Measurements from ENCODE around the gene NOTCH1.
"Not testable (repeated sequence)": the region's sequence is repeated elsewhere in the genome, so short reads cannot be mapped to it uniquely, and the experiment has no call there.

The NOTCH1 gene

GRCh38 chr9:136559371-136559770 lies 13.5 kb upstream of the NOTCH1 start:
- not testable (repeated sequence) for H2AFZ ChIP-seq (ENCODE audit: low read length); H2BK120ac ChIP-seq (ENCODE audit: low read depth, low read length); H3K4me2 ChIP-seq (ENCODE audit: insufficient read depth, low read length, poor library complexity, severe bottlenecking); H3K36me3 ChIP-seq (replicated peaks in 1 of 2; ENCODE audit: control insufficient read depth in 2 of 2, insufficient read depth in 2 of 2, low read length in 2 of 2); H3K4me3 ChIP-seq (ENCODE audit: low read length in 2 of 2); H3K27ac ChIP-seq (replicated peaks; ENCODE audit: low read length); H3K18ac ChIP-seq (ENCODE audit: low read length); H4K8ac ChIP-seq (ENCODE audit: low read depth, low read length); H2BK12ac ChIP-seq (ENCODE audit: low read length); H3K14ac ChIP-seq (ENCODE audit: low read length); H3K4ac ChIP-seq (ENCODE audit: low read length); H2AK5ac ChIP-seq (ENCODE audit: low read depth, low read length); H2BK15ac ChIP-seq (ENCODE audit: low read length); H2BK5ac ChIP-seq (ENCODE audit: low read length); H3K79me1 ChIP-seq (ENCODE audit: low read depth, low read length); H3K23ac ChIP-seq (ENCODE audit: low read depth, low read length, poor library complexity); H3K9ac ChIP-seq (ENCODE audit: low read depth, low read length, poor library complexity); H4K91ac ChIP-seq (ENCODE audit: low read depth, low read length, poor library complexity); DNase-seq (ENCODE audit: low spot score); H3K27me3 ChIP-seq (ENCODE audit: control insufficient read depth in 3 of 3, insufficient read depth in 3 of 3, low read depth in 1 of 3, low read length in 3 of 3)
- H3K4me1 ChIP-seq (ENCODE audit: control insufficient read depth in 2 of 2, insufficient read depth in 1 of 2, low read depth in 1 of 2, low read length in 2 of 2), result peaks cover 11 to 18% of the 10 kb centered on the region in 2 donors
- WGBS, 2 donors (ENCODE audit: extremely low coverage in 2 of 2, insufficient read length in 2 of 2, insufficient replicate concordance in 1 of 2), result no CpG with 5 or more reads among the region's 2 CpGs
- peaks cover 4 to 19% of the 10 kb centered on the region in 2 donors for H3K9me3 ChIP-seq (replicated peaks in 1 of 2; ENCODE audit: control insufficient read depth in 2 of 2, insufficient read depth in 1 of 2, low read depth in 1 of 2, low read length in 2 of 2)

- WGBS, 2 donors (ENCODE audit: extremely low coverage in 2 of 2, insufficient read length in 2 of 2, insufficient replicate concordance in 1 of 2), result no CpG with 5 or more reads among the region's 5 CpGs
- H3K27ac ChIP-seq (replicated peaks; ENCODE audit: low read length); H3K36me3 ChIP-seq (replicated peaks in 1 of 2; ENCODE audit: control insufficient read depth in 2 of 2, insufficient read depth in 2 of 2, low read length in 2 of 2); H3K14ac ChIP-seq (ENCODE audit: low read length); H3K4me3 ChIP-seq (ENCODE audit: low read length in 2 of 2); H2BK5ac ChIP-seq (ENCODE audit: low read length); H2AFZ ChIP-seq (ENCODE audit: low read length); H2BK15ac ChIP-seq (ENCODE audit: low read length); H3K9ac ChIP-seq (ENCODE audit: low read depth, low read length, poor library complexity); H3K23ac ChIP-seq (ENCODE audit: low read depth, low read length, poor library complexity); H3K4ac ChIP-seq (ENCODE audit: low read length); H4K8ac ChIP-seq (ENCODE audit: low read depth, low read length); H2AK5ac ChIP-seq (ENCODE audit: low read depth, low read length); H3K79me1 ChIP-seq (ENCODE audit: low read depth, low read length); H2BK120ac ChIP-seq (ENCODE audit: low read depth, low read length); H3K18ac ChIP-seq (ENCODE audit: low read length); H3K27me3 ChIP-seq (ENCODE audit: control insufficient read depth in 3 of 3, insufficient read depth in 3 of 3, low read depth in 1 of 3, low read length in 3 of 3); DNase-seq (ENCODE audit: low spot score); H3K4me2 ChIP-seq (ENCODE audit: insufficient read depth, low read length, poor library complexity, severe bottlenecking); H4K91ac ChIP-seq (ENCODE audit: low read depth, low read length, poor library complexity); H2BK12ac ChIP-seq (ENCODE audit: low read length): not testable (repeated sequence)
- H3K9me3 ChIP-seq (replicated peaks in 1 of 2; ENCODE audit: control insufficient read depth in 2 of 2, insufficient read depth in 1 of 2, low read depth in 1 of 2, low read length in 2 of 2), result peaks cover 4 to 19% of the 10 kb centered on the region in 2 donors
- peaks cover 12 to 13% of the 10 kb centered on the region in 2 donors for H3K4me1 ChIP-seq (ENCODE audit: control insufficient read depth in 2 of 2, insufficient read depth in 1 of 2, low read depth in 1 of 2, low read length in 2 of 2)
Observed at GRCh38 chr9:136558846-136559245, 13.0 kb upstream of the NOTCH1 start.

- Histone ChIP-seq H2BK12ac (ENCODE audit: low read length) (no peak overlapping the region), H2BK15ac (ENCODE audit: low read length) (no peak overlapping the region), H3K18ac (ENCODE audit: low read length) (no peak overlapping the region), H3K4me3 (ENCODE audit: low read length in 2 of 2) (no peak overlapping the region), H3K9ac (ENCODE audit: low read depth, low read length, poor library complexity) (no peak overlapping the region), H2BK120ac (ENCODE audit: low read depth, low read length) (no peak overlapping the region), H3K14ac (ENCODE audit: low read length) (no peak overlapping the region), H3K36me3 (replicated peaks in 1 of 2; ENCODE audit: control insufficient read depth in 2 of 2, insufficient read depth in 2 of 2, low read length in 2 of 2) (no peaks in the 10 kb centered on the region), H3K23ac (ENCODE audit: low read depth, low read length, poor library complexity) (no peak overlapping the region), H4K91ac (ENCODE audit: low read depth, low read length, poor library complexity) (no peak overlapping the region), H4K8ac (ENCODE audit: low read depth, low read length) (no peak overlapping the region), H2AFZ (ENCODE audit: low read length) (no peak overlapping the region), H3K27me3 (ENCODE audit: control insufficient read depth in 3 of 3, insufficient read depth in 3 of 3, low read depth in 1 of 3, low read length in 3 of 3) (no peaks in the 10 kb centered on the region), H3K4ac (ENCODE audit: low read length) (no peak overlapping the region), H2BK5ac (ENCODE audit: low read length) (no peak overlapping the region), H3K9me3 (replicated peaks in 1 of 2; ENCODE audit: control insufficient read depth in 2 of 2, insufficient read depth in 1 of 2, low read depth in 1 of 2, low read length in 2 of 2) (peaks cover 4 to 19% of the 10 kb centered on the region in 2 donors), H3K27ac (replicated peaks; ENCODE audit: low read length) (no peak overlapping the region), H2AK5ac (ENCODE audit: low read depth, low read length) (no peak overlapping the region), H3K4me1 (ENCODE audit: control insufficient read depth in 2 of 2, insufficient read depth in 1 of 2, low read depth in 1 of 2, low read length in 2 of 2) (peaks cover 11 to 12% of the 10 kb centered on the region in 2 donors), H3K79me1 (ENCODE audit: low read depth, low read length) (no peaks in the 10 kb centered on the region), H3K4me2 (ENCODE audit: insufficient read depth, low read length, poor library complexity, severe bottlenecking) (no peak overlapping the region)
- no peak for DNase-seq (ENCODE audit: low spot score)
- WGBS, 2 donors (ENCODE audit: extremely low coverage in 2 of 2, insufficient read length in 2 of 2, insufficient replicate concordance in 1 of 2), result no CpG with 5 or more reads among the region's 5 CpGs
Observed at GRCh38 chr9:136558373-136558772, 12.5 kb upstream of the NOTCH1 start.

- Histone ChIP-seq H2AK5ac (ENCODE audit: low read depth, low read length) (peak overlapping the region; percentile 99), H3K14ac (ENCODE audit: low read length) (peak overlapping the region; percentile 38), H2BK12ac (ENCODE audit: low read length) (no peak overlapping the region), H3K4me1 (ENCODE audit: control insufficient read depth in 2 of 2, insufficient read depth in 1 of 2, low read depth in 1 of 2, low read length in 2 of 2) (peaks cover 9 to 12% of the 10 kb centered on the region in 2 donors), H3K27ac (replicated peaks; ENCODE audit: low read length) (no peak overlapping the region), H3K9ac (ENCODE audit: low read depth, low read length, poor library complexity) (no peak overlapping the region), H3K23ac (ENCODE audit: low read depth, low read length, poor library complexity) (peak overlapping the region; percentile 73), H2BK15ac (ENCODE audit: low read length) (peak overlapping the region; percentile 99), H4K91ac (ENCODE audit: low read depth, low read length, poor library complexity) (no peak overlapping the region), H3K79me1 (ENCODE audit: low read depth, low read length) (no peaks in the 10 kb centered on the region), H3K36me3 (replicated peaks in 1 of 2; ENCODE audit: control insufficient read depth in 2 of 2, insufficient read depth in 2 of 2, low read length in 2 of 2) (no peaks in the 10 kb centered on the region), H2AFZ (ENCODE audit: low read length) (no peak overlapping the region), H2BK120ac (ENCODE audit: low read depth, low read length) (no peak overlapping the region), H3K4me2 (ENCODE audit: insufficient read depth, low read length, poor library complexity, severe bottlenecking) (no peak overlapping the region), H2BK5ac (ENCODE audit: low read length) (peak overlapping the region; percentile 94), H3K9me3 (replicated peaks in 1 of 2; ENCODE audit: control insufficient read depth in 2 of 2, insufficient read depth in 1 of 2, low read depth in 1 of 2, low read length in 2 of 2) (peaks cover 4 to 17% of the 10 kb centered on the region in 2 donors), H3K4ac (ENCODE audit: low read length) (peak overlapping the region; percentile 76), H3K27me3 (ENCODE audit: control insufficient read depth in 3 of 3, insufficient read depth in 3 of 3, low read depth in 1 of 3, low read length in 3 of 3) (no peaks in the 10 kb centered on the region), H3K18ac (ENCODE audit: low read length) (peak overlapping the region; percentile 90), H3K4me3 (ENCODE audit: low read length in 2 of 2) (no peak overlapping the region), H4K8ac (ENCODE audit: low read depth, low read length) (no peak overlapping the region)
- whole genome bisulfite sequencing, 2 donors (ENCODE audit: extremely low coverage in 2 of 2, insufficient read length in 2 of 2, insufficient replicate concordance in 1 of 2), result no CpG with 5 or more reads among the region's 10 CpGs
- no peak for DNase-seq (ENCODE audit: low spot score)
Observed at GRCh38 chr9:136557036-136557435, 11.2 kb upstream of the NOTCH1 start.
